ENCODE data around the gene CD164L2.
"Not testable (repeated sequence)": the region's sequence is repeated elsewhere in the genome, so short reads cannot be mapped to it uniquely, and the experiment has no call there.

CD164L2 gene

DNA sequence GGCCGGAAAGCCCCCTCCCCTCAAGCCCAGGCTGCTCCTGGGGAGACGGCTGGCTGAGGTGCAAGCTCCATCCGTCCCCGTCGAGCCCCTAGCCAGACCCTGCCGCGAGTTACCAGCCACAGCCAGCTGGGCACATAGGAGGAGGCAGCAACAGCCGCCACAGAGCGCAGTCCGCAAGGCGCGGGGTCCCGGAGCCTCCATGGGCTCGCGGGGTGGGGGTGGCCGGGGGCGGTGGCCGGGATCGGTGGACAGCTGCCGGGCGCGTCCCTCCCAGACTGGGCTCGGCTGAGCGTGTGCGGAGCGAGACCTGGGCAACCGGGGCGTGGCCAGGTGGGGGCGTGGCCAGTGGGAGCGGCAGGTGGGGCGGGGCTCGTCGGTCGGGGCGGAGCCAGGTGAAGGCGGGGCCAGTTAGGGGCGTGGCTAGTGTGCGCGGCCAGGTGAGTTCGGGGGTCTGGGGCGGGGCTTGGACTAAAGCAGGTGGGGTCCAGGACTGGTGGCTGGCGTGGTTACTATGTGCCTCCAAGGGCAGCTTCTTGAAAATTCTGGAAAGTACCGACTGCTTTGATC lies at the start of gene CD164L2:
CD164L2 (minus strand) TSS at position 295 of the 567 bp plus-strand sequence; CDS start at position 201, 94 bp downstream.
- peak; percentile 31 for DNase-seq (ENCODE audit: low spot score)

DNA sequence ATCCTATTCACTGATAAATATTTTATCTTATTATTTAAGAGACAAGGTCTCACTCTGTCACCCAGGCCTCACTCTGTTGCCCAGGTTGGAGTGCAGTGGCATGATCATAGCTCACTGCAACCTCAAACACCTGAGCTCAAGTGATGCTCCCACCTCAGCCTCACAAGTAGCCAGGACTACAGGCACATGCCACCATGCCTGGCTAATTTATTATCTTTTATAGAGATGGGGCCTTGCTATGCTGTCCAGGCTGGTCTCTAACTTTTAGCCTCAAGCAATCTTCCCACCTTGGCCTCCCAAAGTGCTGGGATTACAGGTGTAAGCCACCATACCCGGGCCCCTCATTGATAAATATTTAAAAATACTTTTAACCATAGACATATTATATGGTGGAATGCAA lies 49.6 kb upstream of the CD164L2 start:
- DNase-seq (ENCODE audit: low spot score), result not testable (repeated sequence)

DNA sequence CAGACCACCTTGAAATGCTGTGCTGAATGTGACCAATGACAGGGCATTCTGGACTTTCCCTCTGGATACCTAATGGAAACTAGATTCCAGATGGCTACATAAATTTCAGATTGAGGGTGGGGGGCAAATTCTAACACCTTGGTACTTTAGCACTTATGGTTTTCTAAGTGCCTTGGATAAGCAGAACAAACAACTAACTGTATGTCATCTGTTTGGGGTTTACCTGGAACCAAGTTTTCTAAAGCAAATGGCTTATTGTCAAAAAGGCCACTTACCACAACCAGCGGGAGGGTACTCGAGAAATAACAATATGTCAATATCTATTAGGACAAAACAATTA lies 48.4 kb upstream of the CD164L2 start:
- DNase-seq (ENCODE audit: low spot score), result no peak

DNA sequence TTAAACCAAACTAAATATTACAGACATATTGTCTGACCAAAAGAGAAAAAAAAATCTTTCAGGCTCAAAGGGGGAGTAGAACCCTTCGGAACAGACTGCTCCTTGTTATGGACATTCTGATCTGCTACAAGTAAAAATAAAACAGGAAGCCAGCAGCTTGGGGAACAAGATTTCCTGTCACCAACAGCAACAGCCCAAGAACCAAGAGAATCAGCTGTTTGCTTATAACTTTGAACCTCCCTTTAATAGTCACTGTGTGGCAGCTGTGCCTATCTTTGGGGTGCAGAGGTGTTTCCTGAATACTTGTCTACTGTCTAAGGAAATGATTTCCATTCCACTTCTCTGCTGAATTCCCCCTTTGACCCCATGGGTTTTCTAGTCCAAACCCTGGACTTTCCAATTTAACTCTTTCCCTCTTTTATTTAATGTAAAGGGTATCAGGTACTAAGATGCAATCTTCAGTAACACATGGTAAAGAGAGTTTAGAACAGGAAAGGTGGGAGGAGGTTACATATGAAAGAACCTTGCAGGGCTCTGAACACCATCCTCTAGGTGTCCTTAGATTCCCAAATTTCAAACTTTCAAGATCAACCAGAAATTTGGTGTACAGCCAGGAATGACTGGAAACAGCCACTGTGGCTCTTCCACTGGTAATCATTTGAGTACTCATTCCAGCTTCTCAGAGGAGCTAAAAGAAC lies 47.9 kb upstream of the CD164L2 start:
- peak; percentile 64 for DNase-seq (ENCODE audit: low spot score)

DNA sequence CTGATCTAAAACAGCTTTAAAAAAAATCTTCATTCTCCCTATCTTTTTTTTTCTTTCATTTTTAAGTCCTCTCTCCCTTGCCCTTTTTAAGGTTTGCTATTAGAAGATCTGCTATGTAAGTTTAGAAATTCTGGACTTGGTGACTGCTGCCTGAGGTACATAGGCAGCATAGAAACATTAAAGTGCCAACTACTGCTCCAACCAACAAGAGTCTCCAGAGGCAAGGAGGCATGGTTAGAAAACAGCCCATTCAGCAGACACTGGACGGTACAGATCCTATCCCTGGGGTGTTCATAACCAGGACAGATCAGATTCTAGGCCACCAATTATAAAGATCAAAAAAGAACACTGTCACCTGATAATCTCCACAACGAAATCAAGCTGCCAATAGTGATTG lies 45.9 kb upstream of the CD164L2 start:
- DNase-seq (ENCODE audit: low spot score), result no peak

DNA sequence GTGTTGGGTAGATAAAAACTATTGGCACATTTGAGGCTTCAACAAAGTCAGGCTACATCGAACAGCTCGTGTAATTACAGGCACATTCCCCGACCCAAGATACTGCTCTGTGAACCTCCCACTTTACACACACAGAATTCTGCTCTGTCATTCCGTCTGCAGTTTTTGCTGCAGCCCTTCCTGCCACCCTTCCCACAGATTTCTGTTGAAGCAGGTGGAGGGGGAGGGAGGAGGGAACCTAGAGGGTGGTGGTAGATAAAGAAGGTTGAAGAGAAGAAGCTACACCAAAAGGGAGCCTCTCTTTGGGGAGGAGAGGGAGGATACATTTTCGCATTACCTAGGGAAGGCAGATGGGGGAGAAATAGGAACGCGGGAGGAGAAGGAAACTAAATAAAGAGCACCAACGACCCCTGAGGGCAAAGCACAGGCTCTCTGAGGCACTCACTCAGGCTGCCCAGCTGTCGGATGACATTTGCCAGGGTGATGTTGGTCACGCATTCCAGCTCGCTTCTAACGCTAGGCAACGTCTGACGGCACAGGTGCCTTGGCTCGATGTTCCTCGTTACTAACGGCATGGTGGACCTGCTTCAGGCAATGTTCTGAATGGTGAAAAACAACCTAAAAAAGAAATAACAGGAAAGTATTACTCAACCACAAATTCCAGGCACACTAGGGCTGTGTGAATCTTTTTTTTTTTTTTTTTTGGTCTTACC lies 45.3 kb upstream of the CD164L2 start:
- peak; percentile 15 for DNase-seq (ENCODE audit: low spot score)

DNA sequence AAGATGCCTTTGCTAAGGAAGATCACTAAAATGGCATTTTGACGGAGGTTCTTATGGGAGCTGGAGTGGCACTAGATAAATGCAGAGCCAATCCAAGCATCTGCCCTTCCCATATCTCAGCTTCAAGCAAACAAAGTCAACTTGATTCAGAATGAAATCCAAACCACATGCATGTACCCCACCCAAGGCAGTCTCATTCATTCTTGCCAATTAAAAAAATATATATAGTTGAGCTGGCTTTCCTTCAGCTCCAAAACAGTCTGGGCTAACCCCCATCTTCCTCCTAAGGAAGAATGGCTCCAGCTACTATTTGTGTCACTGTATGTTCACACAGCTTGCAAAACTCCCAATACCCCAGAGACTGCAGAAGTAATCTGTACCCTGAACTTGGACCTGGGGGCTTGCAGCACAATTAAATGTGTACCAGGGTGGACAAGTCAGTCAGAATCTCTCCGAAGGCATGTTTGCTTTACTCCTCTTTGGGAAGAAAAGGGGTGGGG lies 44.7 kb upstream of the CD164L2 start:
- DNase-seq (ENCODE audit: low spot score), result no peak

DNA sequence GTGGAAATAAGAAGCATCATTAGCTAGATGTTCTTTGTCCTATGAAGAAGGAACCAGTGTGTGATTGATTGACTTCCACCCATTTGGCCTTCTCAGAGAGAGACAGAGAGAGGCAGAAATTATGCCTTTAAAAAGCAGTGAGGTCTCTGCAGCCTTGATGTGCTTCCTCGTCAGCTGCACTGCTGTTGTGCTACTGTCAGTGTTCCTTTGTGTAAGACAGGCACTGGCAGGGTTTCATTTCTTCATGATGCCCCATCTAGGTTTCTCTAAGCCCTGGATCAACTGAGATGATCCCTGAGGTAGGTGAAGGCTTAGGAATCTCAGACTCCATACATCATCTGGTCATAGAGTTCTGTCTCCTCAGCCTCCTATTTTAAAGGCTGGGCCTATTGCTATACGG lies 44.2 kb upstream of the CD164L2 start:
- DNase-seq (ENCODE audit: low spot score), result no peak

DNA sequence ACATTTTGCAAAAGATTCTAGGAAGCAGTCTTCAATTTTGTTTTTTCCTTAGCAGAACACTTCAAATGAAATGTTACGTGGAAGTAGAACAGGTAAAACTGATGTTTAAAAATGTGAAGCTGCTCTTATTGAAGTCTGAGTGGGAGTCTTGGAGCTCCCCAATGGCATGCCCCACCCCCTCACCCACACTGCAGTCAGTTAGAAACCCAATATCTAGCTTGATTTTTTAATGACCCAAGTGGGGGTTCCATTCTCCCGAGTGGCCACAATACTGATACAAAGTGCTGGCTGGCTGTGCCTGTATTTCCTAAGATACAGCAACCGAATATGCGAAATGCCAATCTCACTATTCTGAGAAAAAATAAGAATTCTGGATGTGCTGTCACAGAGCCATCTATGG lies 40.6 kb upstream of the CD164L2 start:
- DNase-seq (ENCODE audit: low spot score), result no peak

DNA sequence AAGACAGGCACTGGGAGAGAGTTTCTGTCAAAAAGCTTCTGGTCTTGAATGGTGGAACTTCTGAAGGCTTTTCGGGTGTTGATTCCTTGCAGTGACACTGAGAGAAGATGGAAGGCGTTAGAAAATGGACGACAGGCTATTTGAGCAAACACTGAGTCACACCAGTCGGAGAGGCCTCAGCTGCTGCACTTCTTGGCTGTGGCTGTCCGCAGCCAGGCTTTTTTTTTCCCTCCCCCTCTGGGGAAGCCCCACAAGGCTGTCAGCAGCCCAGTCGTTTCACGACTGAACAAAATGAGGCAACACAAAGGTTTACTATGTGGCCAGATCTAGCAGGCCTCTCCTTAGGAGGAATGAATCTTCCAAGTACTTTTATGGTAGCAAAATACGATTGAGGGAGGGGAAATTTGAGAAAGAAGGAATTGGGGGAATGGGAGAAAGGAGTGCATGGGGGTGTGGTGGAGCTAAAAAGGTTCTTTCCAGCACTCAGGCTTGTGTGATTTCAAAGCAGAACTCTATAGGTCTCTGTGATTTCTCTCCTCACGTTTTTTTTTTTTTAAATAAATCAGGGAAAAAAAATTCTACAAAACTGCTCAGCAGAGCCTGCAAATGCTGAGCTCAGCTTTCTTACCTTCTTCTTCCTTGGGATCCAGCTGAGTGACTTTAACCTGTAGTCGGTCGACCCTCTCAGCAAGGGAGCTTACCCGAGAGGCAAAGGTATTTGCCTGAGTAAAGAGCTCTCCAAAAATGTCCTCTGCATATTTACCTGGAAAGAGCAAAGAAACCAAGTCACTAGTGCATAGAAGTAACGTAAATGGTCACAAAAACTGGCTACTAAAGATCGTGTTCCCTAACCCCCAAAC lies 35.4 kb upstream of the CD164L2 start:
- peak; percentile 54 for DNase-seq (ENCODE audit: low spot score)

DNA sequence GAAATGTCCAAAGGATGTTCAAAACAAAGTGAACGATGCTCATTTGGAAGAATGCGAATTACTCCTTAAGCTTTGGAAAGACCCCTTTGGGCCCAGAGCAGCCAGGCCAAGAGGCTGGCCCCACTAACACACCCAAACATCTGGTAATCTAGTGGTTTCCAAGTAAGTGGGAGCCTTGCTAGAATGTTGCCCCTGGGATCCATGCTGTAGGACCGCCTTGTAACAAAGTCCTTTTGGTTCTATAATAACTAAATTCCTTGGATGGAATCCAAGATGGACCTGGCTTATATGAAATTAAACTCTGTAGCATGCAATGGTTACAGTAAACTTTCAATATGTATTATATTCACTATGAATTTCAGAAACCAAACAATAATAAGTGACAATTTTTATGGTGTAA lies 34.6 kb upstream of the CD164L2 start:
- DNase-seq (ENCODE audit: low spot score), result no peak

DNA sequence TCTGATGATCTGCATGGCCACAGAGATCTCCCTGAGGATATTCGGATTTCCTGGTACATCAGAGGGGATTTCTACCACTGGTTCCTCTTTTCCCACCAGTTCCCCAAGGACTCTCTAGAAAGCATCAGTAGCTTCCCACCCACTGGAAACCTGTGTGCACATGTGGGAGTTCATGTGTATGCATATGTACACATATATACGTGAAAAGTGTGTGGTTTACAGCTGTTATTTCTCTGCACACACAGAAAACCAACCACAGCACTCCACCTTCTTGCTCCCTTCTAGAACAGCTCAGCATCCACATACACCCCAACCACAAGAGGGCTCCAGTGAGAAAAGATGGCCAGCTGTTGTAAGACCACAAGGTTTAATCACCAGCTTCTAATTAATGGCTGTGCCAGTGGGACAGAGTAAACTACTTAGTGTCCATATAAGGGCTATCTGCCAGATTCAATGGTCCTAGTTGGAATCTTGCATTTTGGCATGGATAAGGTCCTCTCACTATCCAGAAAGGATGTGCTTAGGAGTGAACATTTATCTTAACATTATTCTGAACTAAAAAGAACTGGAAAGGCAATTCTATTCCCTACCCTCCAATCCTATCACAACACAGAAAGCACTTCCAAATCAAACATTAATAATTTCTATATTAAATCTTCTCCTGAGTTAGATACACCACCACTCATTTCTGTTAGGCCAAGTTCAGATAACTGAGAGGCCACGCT lies 33.4 kb upstream of the CD164L2 start:
- peak; percentile 68 for DNase-seq (ENCODE audit: low spot score)

DNA sequence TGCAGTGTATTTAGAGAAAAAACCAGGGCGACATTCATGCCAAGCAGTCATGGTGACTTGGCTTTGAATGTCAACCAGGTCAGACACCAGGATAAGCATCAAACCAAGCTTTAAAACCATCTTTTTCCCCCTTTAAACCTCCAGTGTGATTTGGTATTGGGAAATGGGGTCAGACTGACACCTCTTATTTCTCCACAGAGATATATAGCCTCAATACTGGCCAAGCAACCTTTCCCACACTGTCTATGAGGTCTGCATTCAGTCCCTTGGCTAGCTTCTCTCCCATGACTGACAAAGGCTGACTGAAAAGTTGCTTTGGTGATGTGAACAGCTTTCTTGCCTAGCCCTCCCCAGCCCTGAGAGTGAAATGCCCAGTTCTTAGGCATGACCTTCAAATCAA lies 31.0 kb upstream of the CD164L2 start:
- no peak for DNase-seq (ENCODE audit: low spot score)

DNA sequence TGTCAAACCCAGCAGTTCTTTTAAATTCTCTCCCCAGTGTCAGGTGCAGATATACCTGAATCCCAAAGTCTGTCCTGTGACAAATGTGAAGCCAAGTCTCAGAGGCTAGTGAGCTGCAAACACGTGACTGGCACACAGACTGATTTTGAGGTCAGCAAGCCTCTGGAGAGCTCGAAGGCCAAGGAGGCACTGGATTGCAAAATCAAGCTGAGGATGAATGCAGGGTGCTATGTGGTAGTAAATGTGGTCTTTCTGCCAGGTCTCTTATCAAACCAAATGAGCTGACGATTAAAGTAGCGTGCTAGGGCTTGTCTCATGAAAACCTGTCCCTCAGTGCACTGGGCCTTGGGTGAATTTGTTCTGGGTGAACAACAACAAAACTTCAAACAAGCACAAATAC lies 29.9 kb upstream of the CD164L2 start:
- no peak for DNase-seq (ENCODE audit: low spot score)

DNA sequence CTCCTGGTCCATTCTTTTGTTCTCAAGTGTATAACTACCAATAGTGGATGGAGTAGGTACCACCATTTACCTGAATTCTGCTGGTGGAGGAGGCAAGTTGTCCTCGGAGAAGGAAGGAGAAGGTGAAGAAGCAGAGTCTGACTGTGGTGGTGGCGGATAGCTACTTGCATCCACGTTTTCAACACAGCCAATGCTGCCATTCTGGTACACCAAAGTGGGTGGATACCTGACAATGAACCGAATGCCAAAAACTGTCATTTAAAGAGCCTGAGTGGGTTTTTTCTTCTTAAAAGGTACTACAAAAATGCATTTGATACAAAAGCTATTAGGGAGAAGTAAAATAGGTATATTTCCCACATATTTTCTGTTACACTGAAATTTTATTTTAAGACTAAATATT lies 29.4 kb upstream of the CD164L2 start:
- DNase-seq (ENCODE audit: low spot score), result no peak

DNA sequence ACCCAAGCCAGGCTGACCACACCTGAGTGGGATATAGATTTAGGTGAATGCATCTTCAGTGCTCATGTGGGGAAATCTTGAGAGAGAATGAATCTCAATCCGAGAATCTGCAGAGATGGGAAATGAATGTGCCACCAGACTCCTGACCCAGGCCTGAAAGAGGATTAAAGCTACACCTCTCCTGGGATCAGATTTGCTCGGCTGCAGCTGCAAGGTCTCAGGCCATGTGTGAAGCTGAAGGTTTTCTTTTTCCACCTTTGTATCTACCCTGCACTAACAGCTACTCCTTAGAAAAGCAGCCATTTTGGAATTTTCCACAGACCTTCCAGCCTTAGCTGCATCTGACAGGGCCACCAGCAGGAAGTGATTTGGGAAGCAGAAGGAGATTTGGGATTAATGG lies 27.6 kb upstream of the CD164L2 start:
- DNase-seq (ENCODE audit: low spot score), result no peak

DNA sequence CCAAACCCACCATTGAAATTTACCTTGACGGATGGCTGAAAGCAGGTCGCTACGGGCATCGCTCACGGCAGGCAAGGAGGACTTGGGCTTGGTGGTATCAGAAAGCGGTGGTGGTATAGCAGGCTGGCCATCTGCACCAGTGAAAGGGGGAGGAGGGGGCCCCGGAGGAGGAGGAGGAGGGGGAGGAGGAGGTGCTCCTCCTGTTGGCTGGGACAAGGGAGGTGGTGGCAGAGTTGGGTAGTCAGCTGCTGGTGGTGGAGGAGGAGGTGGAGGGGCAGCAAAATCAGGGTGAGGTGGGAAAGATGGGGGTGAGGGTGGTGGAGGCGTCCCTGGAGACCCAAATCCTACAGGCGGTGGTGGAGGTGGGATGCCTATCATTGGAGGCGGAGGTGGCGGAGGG lies 26.5 kb upstream of the CD164L2 start:
- DNase-seq (ENCODE audit: low spot score), result no peak

DNA sequence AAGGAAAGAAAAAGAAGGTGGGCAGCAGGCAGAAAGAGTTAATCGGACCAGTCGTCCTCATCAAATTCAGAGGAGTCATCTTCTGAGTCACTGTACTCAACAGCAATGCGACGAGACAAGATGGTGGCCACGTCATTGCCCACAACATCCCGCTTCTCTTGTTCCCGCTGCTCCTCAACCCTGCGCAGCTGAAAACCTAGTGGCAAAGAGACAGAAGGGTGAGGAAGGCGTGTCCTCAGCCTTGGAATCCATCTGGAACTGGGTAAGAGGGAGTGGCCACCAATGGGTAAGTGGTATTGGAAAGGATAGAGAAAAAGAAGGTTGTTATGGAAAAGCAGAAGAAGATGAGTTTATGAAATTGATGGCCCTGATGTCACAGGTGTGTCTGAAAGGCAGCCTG lies 25.0 kb upstream of the CD164L2 start:
- DNase-seq (ENCODE audit: low spot score), result no peak

DNA sequence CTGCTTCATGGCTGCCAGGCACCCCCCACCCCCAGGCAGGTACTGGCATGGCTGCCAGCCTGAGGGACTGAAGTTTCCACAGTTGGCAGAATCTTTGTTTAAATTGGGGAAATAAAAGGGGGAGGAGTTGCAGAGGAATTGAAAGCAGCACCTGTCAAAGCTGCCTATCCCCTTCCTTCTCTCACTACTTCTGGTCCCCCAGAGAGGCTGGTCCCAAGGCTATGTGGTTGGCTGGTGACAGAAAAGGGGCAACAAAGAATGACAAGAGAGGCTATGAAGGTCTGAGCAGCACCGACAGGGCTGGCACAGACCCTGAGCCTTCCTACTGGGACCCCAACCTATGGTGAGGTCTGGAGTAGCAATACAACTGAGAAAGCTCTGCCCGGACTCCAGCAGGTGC lies 23.7 kb upstream of the CD164L2 start:
- not testable (repeated sequence) for DNase-seq (ENCODE audit: low spot score)

DNA sequence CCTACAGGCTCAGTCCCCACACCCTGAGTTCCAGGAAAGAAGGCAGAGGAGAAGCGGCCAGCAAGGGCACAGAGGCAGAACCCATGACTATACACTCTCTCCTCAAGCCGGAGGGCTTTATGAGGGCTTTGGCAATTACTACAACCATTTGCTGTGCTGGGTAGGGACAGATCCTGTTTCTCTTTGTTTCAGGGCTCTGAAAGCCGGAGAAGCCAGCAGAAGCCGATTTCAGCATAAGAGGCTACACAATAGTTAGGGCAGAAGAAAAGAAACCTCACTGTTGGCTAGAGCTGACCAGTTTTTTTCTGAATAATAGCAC lies 23.2 kb upstream of the CD164L2 start:
- DNase-seq (ENCODE audit: low spot score), result no peak

DNA sequence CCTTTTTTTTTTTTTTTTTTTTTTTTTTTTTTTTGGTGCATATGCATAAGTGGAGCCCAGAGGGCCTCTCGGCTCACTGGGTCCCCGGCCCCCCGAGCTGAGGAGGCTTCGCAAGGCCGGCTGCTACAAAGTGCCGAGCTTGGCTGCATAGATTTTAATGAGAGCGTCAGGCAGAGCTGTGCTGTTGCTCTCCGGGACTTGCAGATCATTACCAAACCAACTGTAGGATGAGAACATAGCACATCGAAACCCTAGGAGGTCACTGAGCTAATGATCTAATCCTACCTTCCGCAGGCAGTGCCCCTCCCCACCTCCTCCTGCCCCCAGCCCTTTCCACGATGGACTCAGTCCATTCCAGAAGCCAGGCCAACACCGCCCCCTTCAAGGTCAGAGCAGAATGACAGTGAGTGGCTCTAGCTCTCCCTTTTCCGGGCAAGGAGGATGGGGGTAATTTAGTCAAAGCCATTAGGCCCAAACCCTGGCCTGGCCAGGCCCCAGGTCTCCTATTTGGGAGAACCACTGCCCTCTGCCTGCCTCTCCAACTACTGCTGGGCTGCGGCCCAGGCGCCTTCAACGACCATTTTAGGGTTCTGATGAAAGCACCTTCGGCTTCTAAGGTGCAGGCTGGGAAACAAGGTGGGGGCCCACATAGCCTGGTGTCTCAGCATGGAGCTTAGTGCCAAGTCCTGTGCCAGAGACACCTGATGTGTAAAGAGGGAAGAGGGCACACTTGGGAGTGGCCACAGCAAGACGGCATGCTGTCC lies 22.6 kb upstream of the CD164L2 start:
- not testable (repeated sequence) for DNase-seq (ENCODE audit: low spot score)

Data from CD4-positive, alpha-beta T cell treated with Interleukin-6 at 100 ng/mL for 8 hours (primary cell).